HCT116 (cell line): ENCODE measurements around the gene SNX3. TPM values are rescaled to one million over a fixed set of nuclear protein-coding genes. Genes with fewer than 3 reads are reported as not detected.

Source experiments
- ATAC-seq: fragments of 200-7000 bp; cut with Tn5 transposase; 2 replicates; pipeline ENCODE4 v1.9.1; 2020; ENCODE audit warnings: mild to moderate bottlenecking, moderate library complexity
- BruUV-seq: library from RNA; stranded (reverse); fragments of 400-500 nt; replicated peaks from 2 replicates; lab custom pipeline; 2021; lab: Mats Ljungman, UMichigan
- CTCF ChIA-PET: fragments of 300-600 bp; sonication (Branson Sonifier 250); formaldehyde crosslinking; loops from one replicate; lab custom pipeline; 2021; ENCODE audit warnings: antibody characterized with exemption; lab: Charles Lee
- POLR2A ChIA-PET: fragments of 300-600, 350-600 bp; sonication (Branson Sonifier 250); formaldehyde crosslinking; loops from one replicate; lab custom pipeline; 2021; ENCODE audit warnings: antibody characterized with exemption; lab: Charles Lee
- RAD21 ChIA-PET, 2 experiments: fragments of 300-600 bp; sonication (Branson Sonifier 250); formaldehyde crosslinking; loops; one replicate each; lab custom pipeline; 2023; ENCODE audit warnings: low total read pairs in 2 of 2; ENCODE audit not compliant: uncharacterized antibody in 2 of 2, unreplicated experiment in 2 of 2, low non-redundant PET in 1 of 2; lab: Charles Lee
- DNase-seq: peaks from one replicate; pipeline ENCODE4 v3.0.0-alpha.2; 2010; ENCODE audit warnings: low read depth, low spot score
- H2AFZ ChIP-seq: fragments of 200-600 bp; shearing (Covaris generic), sonication (generic); 2 replicates; pipeline ENCODE4 v1.6.1; 2017; ENCODE audit warnings: low read depth, mixed run types, mixed read lengths, antibody characterized with exemption, low read length; ENCODE audit not compliant: poor library complexity, severe bottlenecking
- H3K27ac ChIP-seq: 2 replicates; pipeline ENCODE4 v1.5.1; 2012; ENCODE audit warnings: low read depth, low read length
- H3K27me3 ChIP-seq: fragments of 200-600 bp; sonication (generic); 2 replicates; pipeline ENCODE4 v1.6.1; 2016; ENCODE audit warnings: mixed run types, low read length, mixed read lengths; ENCODE audit not compliant: insufficient read depth
- H3K36me3 ChIP-seq, 2 experiments: fragments of 200-500 bp in 1 of 2; fragments of 200-600 bp in 1 of 2; sonication (Bioruptor generic) in 1 of 2; sonication (generic) in 1 of 2; 2 replicates each; pipeline versions ENCODE4 v1.5.1 to v1.6.1; 2014 to 2016; ENCODE audit warnings: low read length in 2 of 2, inconsistent platforms in 1 of 2, mixed read lengths in 1 of 2, mixed run types in 1 of 2; ENCODE audit not compliant: insufficient read depth in 2 of 2, control insufficient read depth in 1 of 2
- H3K4me1 ChIP-seq, 2 experiments: fragments of 200-600 bp in 1 of 2; sonication (generic) in 1 of 2; 2 replicates each; pipeline versions ENCODE4 v1.5.1 to v1.6.1; 2012 to 2017; ENCODE audit warnings: low read length in 2 of 2, inconsistent platforms in 1 of 2, mild to moderate bottlenecking in 1 of 2, mixed read lengths in 1 of 2, mixed run types in 1 of 2, moderate library complexity in 1 of 2; ENCODE audit not compliant: insufficient read depth in 2 of 2, control insufficient read depth in 1 of 2
- H3K4me2 ChIP-seq: fragments of 200-600 bp; sonication (generic); 2 replicates; pipeline ENCODE4 v1.6.1; 2017; ENCODE audit warnings: mixed run types, low read length, mixed read lengths
- H3K4me3 ChIP-seq, 2 experiments: fragments of 200-600 bp in 1 of 2; sonication (generic) in 1 of 2; replicated peaks in 1 of 2; 2 replicates each; pipeline ENCODE4 v1.5.1; 2011 to 2016; ENCODE audit warnings: low read length in 2 of 2, control low read depth in 1 of 2, low read depth in 1 of 2, mild to moderate bottlenecking in 1 of 2, mixed read lengths in 1 of 2, mixed run types in 1 of 2
- H3K79me2 ChIP-seq: fragments of 200-600 bp; sonication (generic); 2 replicates; pipeline ENCODE4 v1.6.1; 2017; ENCODE audit warnings: mild to moderate bottlenecking, mixed run types, low read length, moderate library complexity, mixed read lengths; ENCODE audit not compliant: insufficient read depth
- H3K9ac ChIP-seq: fragments of 200-600 bp; sonication (generic); 2 replicates; pipeline ENCODE4 v1.6.1; 2016; ENCODE audit warnings: low read length, mixed read lengths
- H3K9me2 ChIP-seq: fragments of 200-600 bp; sonication (generic), shearing (Covaris generic); 2 replicates; pipeline ENCODE4 v1.6.1; 2017; ENCODE audit warnings: mixed run types, mild to moderate bottlenecking, moderate library complexity; ENCODE audit not compliant: insufficient read depth
- H3K9me3 ChIP-seq, 2 experiments: fragments of 200-500 bp in 1 of 2; fragments of 200-600 bp in 1 of 2; sonication (Bioruptor generic) in 1 of 2; sonication (generic) in 1 of 2; 2 replicates each; pipeline ENCODE4 v1.6.1; 2014 to 2017; ENCODE audit warnings: low read length in 2 of 2, mixed read lengths in 2 of 2, inconsistent platforms in 1 of 2, low read depth in 1 of 2, mild to moderate bottlenecking in 1 of 2, mixed run types in 1 of 2, moderate library complexity in 1 of 2; ENCODE audit not compliant: control insufficient read depth in 1 of 2, insufficient read depth in 1 of 2
- H4K20me1 ChIP-seq: fragments of 200-600 bp; sonication (generic), shearing (Covaris generic); 2 replicates; pipeline ENCODE4 v1.6.1; 2017; ENCODE audit warnings: mixed run types, mild to moderate bottlenecking, moderate library complexity; ENCODE audit not compliant: insufficient read depth
- CBX3 ChIP-seq: IDR thresholded peaks from 2 replicates; pipeline ENCODE4 v1.6.1; 2012; ENCODE audit warnings: low read depth
- CTCF ChIP-seq, 3 experiments: fragments of 200-600 bp in 1 of 3; sonication (generic) in 1 of 3; IDR thresholded peaks in 2 of 3; conservative IDR thresholded peaks in 1 of 3; 2 replicates each; pipeline ENCODE4 v1.5.1; 2012 to 2017; ENCODE audit warnings: low read depth in 2 of 3, low read length in 2 of 3, antibody characterized with exemption in 1 of 3, borderline replicate concordance in 1 of 3, control low read depth in 1 of 3, mild to moderate bottlenecking in 1 of 3, mixed read lengths in 1 of 3, mixed run types in 1 of 3, moderate library complexity in 1 of 3; ENCODE audit not compliant: insufficient read depth in 1 of 3
- EZH2 ChIP-seq: fragments of 200-600 bp; sonication (generic); IDR thresholded peaks from 2 replicates; pipeline ENCODE4 v1.6.1; 2017; ENCODE audit warnings: antibody characterized with exemption, mixed run types
- EZH2phosphoT487 ChIP-seq: fragments of 200-600 bp; IDR thresholded peaks from 2 replicates; pipeline ENCODE4 v1.6.1; 2018; ENCODE audit warnings: antibody characterized with exemption, borderline replicate concordance
- FOSL1 ChIP-seq: IDR thresholded peaks from 2 replicates; pipeline ENCODE4 v1.6.1; 2012; ENCODE audit warnings: low read depth
- POLR2A ChIP-seq: IDR thresholded peaks from 2 replicates; pipeline ENCODE4 v1.7.0; 2011; ENCODE audit warnings: borderline replicate concordance; ENCODE audit not compliant: insufficient read depth, insufficient read length; ENCODE audit errors: extremely low read depth
- POLR2AphosphoS5 ChIP-seq: IDR thresholded peaks from 2 replicates; pipeline ENCODE4 v1.6.1; 2011; ENCODE audit warnings: mild to moderate bottlenecking, low read depth, low read length, moderate library complexity
- REST ChIP-seq: IDR thresholded peaks from 2 replicates; pipeline ENCODE4 v1.6.1; 2012; ENCODE audit warnings: low read depth
- SIN3A ChIP-seq: IDR thresholded peaks from 2 replicates; pipeline ENCODE4 v1.6.1; 2012; ENCODE audit warnings: low read depth
- SP1 ChIP-seq: IDR thresholded peaks from 2 replicates; pipeline ENCODE4 v1.6.1; 2012; ENCODE audit warnings: low read depth
- SRF ChIP-seq: IDR thresholded peaks from 2 replicates; pipeline ENCODE4 v1.6.1; 2012; ENCODE audit warnings: low read depth
- TCF7L2 ChIP-seq: IDR thresholded peaks from 2 replicates; pipeline ENCODE4 v1.7.0; 2011; ENCODE audit warnings: borderline replicate concordance, inconsistent platforms; ENCODE audit not compliant: insufficient read depth, insufficient read length; ENCODE audit errors: extremely low read depth
- ZBTB33 ChIP-seq: IDR thresholded peaks from 2 replicates; pipeline ENCODE4 v1.6.1; 2011; ENCODE audit warnings: mild to moderate bottlenecking, low read length, moderate library complexity; ENCODE audit not compliant: insufficient replicate concordance; ENCODE audit errors: extremely low read depth
- ZNF274 ChIP-seq: fragments of 200-500 bp; sonication (Bioruptor generic); IDR thresholded peaks from 2 replicates; pipeline ENCODE4 v1.6.1; 2014; ENCODE audit warnings: mild to moderate bottlenecking, low read depth, low read length, inconsistent platforms
- intact Hi-C: fragments of 100-400 bp; cut with micrococcal nuclease; formaldehyde crosslinking; loops from 2 replicates; pipeline ENCODE4 v1.10.0; 2022
- total RNA-seq: library from RNA; stranded (reverse); gene quantifications from one replicate; pipeline ENCODE4 v1.2.1, GENCODE V29; 2021; ENCODE audit not compliant: unreplicated experiment

Gene SNX3
- total RNA-seq, 1 experiment from 2014 or later, result 111 TPM

- TF ChIP-seq CTCF (IDR thresholded peaks at IDR 0.05 in 2 of 3, conservative IDR thresholded peaks at IDR 0.05 in 1 of 3; ENCODE audit: borderline replicate concordance in 1 of 3, insufficient read depth in 1 of 3, low read depth in 2 of 3, low read length in 2 of 3) (no peak), POLR2AphosphoS5 (no peak), SIN3A (no peak), FOSL1 (no peak), EZH2phosphoT487 (no peak), ZBTB33 (no peak), CBX3 (no peak), ZNF274 (no peak), TCF7L2 (no peak), POLR2A (no peak)
Measured at GRCh38 chr6:108222064-108222463, 38.8 kb downstream of the SNX3 start (continued).

- TF ChIP-seq TCF7L2 (no peak), REST (no peak), EZH2 (no peak), EZH2phosphoT487 (no peak), ZBTB33 (no peak), SP1 (no peak), SRF (no peak), ZNF274 (no peak)
- TSS peak; percentile 76 for BruUV-seq
- DNase-seq (no peak), ATAC-seq (no peak)
- RAD21 ChIA-PET, result no interaction called here
- Histone ChIP-seq H2AFZ (no peak overlapping the region), H3K9me2 (no peaks in the 10 kb centered on the region), H3K4me3 (no peak overlapping the region), H3K4me2 (no peak overlapping the region), H3K9me3 (no peaks in the 10 kb centered on the region), H3K27ac (no peak overlapping the region), H3K36me3 (peaks cover 2 to 7% of the 10 kb centered on the region in 2 experiments; a peak in 1 of 4 replicates), H3K27me3 (no peaks in the 10 kb centered on the region), H3K4me1 (no peaks in the 10 kb centered on the region), H4K20me1 (peaks cover under 1% of the 10 kb centered on the region; the same call in 1 of the 2 replicates), H3K79me2 (peaks cover 15% of the 10 kb centered on the region), H3K9ac (no peak overlapping the region)
- CTCF ChIA-PET, result no interaction called here
- intact Hi-C loops, result no loop called here
- POLR2A ChIA-PET, result no interaction called here
Measured at GRCh38 chr6:108211671-108212070, 49.2 kb downstream of the SNX3 start.
